GM23248 (cell line): ENCODE results near the gene CD8A. TPM values are rescaled to one million over a fixed set of nuclear protein-coding genes. Genes with fewer than 3 reads are reported as not detected.

Experiments used
- DNase-seq: peaks from one replicate; pipeline ENCODE4 v3.0.0-alpha.2; 2015
- H2AFZ ChIP-seq: fragments of 200-600 bp; sonication (generic); 2 replicates; pipeline ENCODE4 v1.6.1; 2016; ENCODE audit warnings: antibody characterized with exemption
- H3F3A ChIP-seq: fragments of 200-600 bp; sonication (generic); 2 replicates; pipeline ENCODE4 v1.6.1; 2016; ENCODE audit warnings: mild to moderate bottlenecking, antibody characterized with exemption, mixed run types; ENCODE audit not compliant: insufficient read depth
- H3K27ac ChIP-seq: fragments of 200-600 bp; sonication (generic); 2 replicates; pipeline ENCODE4 v1.5.1; 2016; ENCODE audit warnings: mild to moderate bottlenecking
- H3K27me3 ChIP-seq: fragments of 200-600 bp; sonication (generic); replicated peaks from 2 replicates; pipeline ENCODE4 v1.6.1; 2016; ENCODE audit warnings: mild to moderate bottlenecking; ENCODE audit not compliant: insufficient read depth
- H3K36me3 ChIP-seq: fragments of 200-600 bp; sonication (generic); 2 replicates; pipeline ENCODE4 v1.6.1; 2016; ENCODE audit warnings: low read depth, mild to moderate bottlenecking
- H3K4me1 ChIP-seq: fragments of 200-600 bp; sonication (generic); 2 replicates; pipeline ENCODE4 v1.6.1; 2016; ENCODE audit warnings: mild to moderate bottlenecking; ENCODE audit not compliant: insufficient read depth
- H3K4me2 ChIP-seq: fragments of 200-600 bp; sonication (generic); one replicate; pipeline ENCODE4 v1.6.1; 2016; ENCODE audit warnings: mild to moderate bottlenecking; ENCODE audit not compliant: unreplicated experiment
- H3K4me3 ChIP-seq: fragments of 200-600 bp; sonication (generic); 2 replicates; pipeline ENCODE4 v1.5.1; 2016; ENCODE audit warnings: mild to moderate bottlenecking
- H3K79me2 ChIP-seq: fragments of 200-600 bp; sonication (generic); 2 replicates; pipeline ENCODE4 v1.6.1; 2016; ENCODE audit warnings: mild to moderate bottlenecking; ENCODE audit not compliant: insufficient read depth
- H3K9ac ChIP-seq: fragments of 200-600 bp; sonication (generic); 2 replicates; pipeline ENCODE4 v1.6.1; 2016; ENCODE audit warnings: mild to moderate bottlenecking
- H3K9me2 ChIP-seq: fragments of 200-600 bp; sonication (generic); 2 replicates; pipeline ENCODE4 v1.6.1; 2016; ENCODE audit warnings: mixed run types, mild to moderate bottlenecking, moderate library complexity; ENCODE audit not compliant: insufficient read depth
- H3K9me3 ChIP-seq: fragments of 200-600 bp; sonication (generic); one replicate; pipeline ENCODE4 v1.6.1; 2017; ENCODE audit warnings: low read depth
- H4K20me1 ChIP-seq: fragments of 200-600 bp; sonication (generic); 2 replicates; pipeline ENCODE4 v1.6.0; 2016; ENCODE audit not compliant: insufficient read depth
- EZH2 ChIP-seq: fragments of 200-600 bp; sonication (generic); IDR thresholded peaks from 2 replicates; pipeline ENCODE4 v1.6.1; 2018; ENCODE audit warnings: antibody characterized with exemption, mild to moderate bottlenecking; ENCODE audit not compliant: insufficient read depth, poor library complexity, severe bottlenecking
- EZH2phosphoT487 ChIP-seq: fragments of 200-600 bp; sonication (generic); IDR thresholded peaks from 2 replicates; pipeline ENCODE4 v1.6.1; 2018; ENCODE audit warnings: antibody characterized with exemption, moderate library complexity, mild to moderate bottlenecking, low read depth; ENCODE audit not compliant: insufficient read depth
- WGBS, 2 experiments: methylation state at CpG; one replicate each; pipeline ENCODE4 v1.1.6; 2015 to 2017; ENCODE audit warnings: low lambda C conversion rate in 2 of 2, low coverage in 1 of 2; ENCODE audit errors: missing lambda C conversion rate in 2 of 2; 5-methylcytosine and 5-hydroxymethylcytosine counted together
- in situ Hi-C: fragments of 300-500 bp; cut with MboI; formaldehyde crosslinking; loops from 2 replicates; pipeline ENCODE4 v1.15.0; 2020
- polyA plus RNA-seq: library from polyadenylated mRNA; unstranded; fragments of >200 nt; fragmentation: Nextera tagmentation; extraction: Ambion mirVana; gene quantifications from 2 replicates; pipeline ENCODE4 v1.2.1, GENCODE V29; 2016
- total RNA-seq: library from RNA; depleted of rRNA; stranded (reverse); fragments of >200 nt; shearing (Covaris generic); gene quantifications from 2 replicates; pipeline ENCODE4 v1.2.3, GENCODE V29; 2014

CD8A gene
- total and polyA plus RNA-seq, 2 experiments from 2014 or later = 0.86 TPM; not detected in 1

DNA sequence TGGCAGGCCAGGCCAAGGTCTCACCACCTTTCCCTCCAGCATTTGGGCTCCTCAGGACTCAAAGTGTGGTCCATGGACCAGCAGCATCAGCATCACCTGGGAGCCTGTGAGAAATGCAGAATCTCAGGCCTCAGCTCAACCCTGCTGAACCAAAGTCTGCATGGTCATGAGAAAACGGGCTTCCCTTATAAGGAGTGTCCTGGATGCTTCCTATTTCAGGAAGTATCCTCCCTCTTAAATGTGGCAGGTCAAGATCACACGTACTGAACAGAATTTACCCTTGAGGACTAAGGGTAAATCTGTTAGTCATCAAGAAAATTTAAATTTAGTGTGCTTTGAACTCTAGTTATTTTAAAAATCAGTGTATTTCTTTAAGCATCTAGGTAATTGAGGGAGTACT lies 11.8 kb downstream of the CD8A start:
- no peak for TF ChIP-seq EZH2
- TF ChIP-seq EZH2phosphoT487 = no peak
- no peak overlapping the region for H3K9ac ChIP-seq
- no peaks in the 10 kb centered on the region for H3K79me2 ChIP-seq
- no peaks in the 10 kb centered on the region for H3K9me3 ChIP-seq
- in situ Hi-C loops = no loop called here
- H2AFZ ChIP-seq = no peak overlapping the region
- H3K27me3 ChIP-seq = no peaks in the 10 kb centered on the region
- H3K4me1 ChIP-seq = no peaks in the 10 kb centered on the region
- H3K4me3 ChIP-seq = no peak overlapping the region
- H3K27ac ChIP-seq = no peak overlapping the region
- H3K4me2 ChIP-seq = no peak overlapping the region
- DNase-seq = no peak
- no peaks in the 10 kb centered on the region for H3K9me2 ChIP-seq
- H3F3A ChIP-seq = no peaks in the 10 kb centered on the region
- 41 to 62% methylated on average over 2 of the region's 2 CpGs for WGBS, 2 experiments
- no peaks in the 10 kb centered on the region for H4K20me1 ChIP-seq
- 0 out of 2 replicates have a peak, but pooled peaks cover 4% of the 10 kb centered on the region for H3K36me3 ChIP-seq

DNA sequence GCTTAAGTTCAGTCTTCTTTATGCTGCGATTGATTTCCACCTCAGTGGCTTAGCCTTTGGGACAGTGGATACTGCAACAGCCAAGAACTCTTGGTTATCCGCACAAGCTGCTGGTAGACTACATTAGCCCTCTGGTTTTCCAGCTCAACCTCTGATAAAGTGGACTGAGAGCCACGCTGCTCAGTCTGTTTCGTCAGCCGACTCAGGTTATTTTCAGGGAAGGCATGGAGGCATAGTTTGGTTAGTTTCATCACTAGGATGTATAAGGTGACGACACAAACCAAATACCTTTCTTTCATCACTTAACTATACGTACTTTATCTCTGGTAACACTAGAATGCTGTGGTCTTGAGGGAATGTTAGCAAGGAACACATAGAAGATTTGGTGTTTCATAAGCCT lies 14.2 kb downstream of the CD8A start:
- no peak for DNase-seq
- no peak overlapping the region for H3K27ac ChIP-seq
- H3K9me3 ChIP-seq = no peaks in the 10 kb centered on the region
- TF ChIP-seq EZH2phosphoT487 (no peak), EZH2 (no peak)
- no peak overlapping the region for H3K4me2 ChIP-seq
- H3K4me1 ChIP-seq = no peaks in the 10 kb centered on the region
- no peak overlapping the region for H3K4me3 ChIP-seq
- H2AFZ ChIP-seq = no peak overlapping the region
- H3F3A ChIP-seq = no peaks in the 10 kb centered on the region
- H4K20me1 ChIP-seq = no peaks in the 10 kb centered on the region
- no peaks in the 10 kb centered on the region for H3K79me2 ChIP-seq
- WGBS, 2 experiments = 92 to 96% methylated on average over 7 of the region's 7 CpGs
- in situ Hi-C loops = no loop called here
- no peaks in the 10 kb centered on the region for H3K9me2 ChIP-seq
- H3K27me3 ChIP-seq = no peaks in the 10 kb centered on the region
- peaks cover 14% of the 10 kb centered on the region for H3K36me3 ChIP-seq
- no peak overlapping the region for H3K9ac ChIP-seq

GRCh38 chr2:86775338-86775737 lies 15.4 kb downstream of the CD8A start:
- no peak for TF ChIP-seq EZH2
- TF ChIP-seq EZH2phosphoT487 = no peak
- H3F3A ChIP-seq = no peaks in the 10 kb centered on the region

DNA sequence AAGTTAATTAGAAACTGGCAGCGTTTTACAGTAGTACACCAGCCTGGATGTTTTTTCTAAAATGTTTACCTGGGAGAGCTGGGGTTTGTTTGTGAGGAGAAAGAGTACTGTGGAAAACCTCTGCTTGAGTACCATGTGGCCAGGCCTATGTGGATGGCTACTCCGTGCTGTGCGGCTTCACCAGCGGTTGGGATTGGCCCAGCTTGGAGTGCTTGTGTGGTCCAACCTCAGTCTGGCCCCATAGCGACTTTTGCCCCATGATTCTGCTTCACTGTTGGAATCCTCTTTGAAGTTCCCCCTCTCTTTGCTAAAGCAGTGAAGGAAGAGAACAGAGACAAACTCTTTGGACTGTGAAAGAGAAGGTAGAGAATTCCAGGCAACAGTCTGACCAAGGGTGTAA lies 15.9 kb downstream of the CD8A start:
- no peaks in the 10 kb centered on the region for H3K9me2 ChIP-seq
- peaks cover 18% of the 10 kb centered on the region for H3K36me3 ChIP-seq
- H3F3A ChIP-seq = no peaks in the 10 kb centered on the region
- DNase-seq = no peak
- TF ChIP-seq EZH2phosphoT487 (no peak), EZH2 (no peak)
- H3K27ac ChIP-seq = no peak overlapping the region
- H2AFZ ChIP-seq = no peak overlapping the region
- no peaks in the 10 kb centered on the region for H4K20me1 ChIP-seq
- no peaks in the 10 kb centered on the region for H3K79me2 ChIP-seq
- H3K4me1 ChIP-seq = no peaks in the 10 kb centered on the region
- no peak overlapping the region for H3K9ac ChIP-seq
- H3K9me3 ChIP-seq = no peaks in the 10 kb centered on the region
- H3K4me3 ChIP-seq = no peak overlapping the region
- 68 to 69% methylated on average over 5 of the region's 5 CpGs for WGBS, 2 experiments
- in situ Hi-C loops = no loop called here
- no peak overlapping the region for H3K4me2 ChIP-seq
- no peaks in the 10 kb centered on the region for H3K27me3 ChIP-seq

More at GRCh38 chr2:86775338-86775737, 15.4 kb downstream of the CD8A start:
- no peaks in the 10 kb centered on the region for H3K9me2 ChIP-seq
- no peak overlapping the region for H3K4me3 ChIP-seq
- in situ Hi-C loops = no loop called here
- H3K27me3 ChIP-seq = no peaks in the 10 kb centered on the region
- H3K27ac ChIP-seq = no peak overlapping the region
- no peak overlapping the region for H3K9ac ChIP-seq
- H3K9me3 ChIP-seq = no peaks in the 10 kb centered on the region
- H3K79me2 ChIP-seq = no peaks in the 10 kb centered on the region
- no peak for DNase-seq
- H3K36me3 ChIP-seq = peaks cover 18% of the 10 kb centered on the region
- no peaks in the 10 kb centered on the region for H4K20me1 ChIP-seq
- no peak overlapping the region for H3K4me2 ChIP-seq
- H3K4me1 ChIP-seq = no peaks in the 10 kb centered on the region
- 49 to 52% methylated on average over 4 of the region's 4 CpGs for WGBS, 2 experiments
- no peak overlapping the region for H2AFZ ChIP-seq

DNA sequence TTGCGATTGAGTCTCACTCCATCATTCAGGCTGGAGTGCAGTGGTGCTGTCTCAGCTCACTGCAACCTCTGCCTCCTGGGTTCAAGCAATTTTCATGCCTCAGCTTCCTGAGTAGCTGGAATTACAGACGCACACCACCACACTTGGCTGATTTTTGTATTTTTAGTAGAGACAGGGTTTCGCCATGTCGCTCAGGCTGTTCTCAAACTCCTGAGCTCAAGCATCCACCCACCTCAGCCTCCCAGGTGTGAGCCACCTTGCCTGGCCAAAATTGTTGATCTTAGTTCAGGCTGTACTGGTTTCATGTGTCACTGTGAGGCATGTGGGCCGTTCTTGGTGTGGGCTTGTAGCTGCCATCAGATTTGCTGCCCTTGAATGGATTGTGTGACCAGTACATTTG lies 18.1 kb downstream of the CD8A start:
- TF ChIP-seq EZH2phosphoT487 = no peak
- TF ChIP-seq EZH2 = no peak
- Histone ChIP-seq H3F3A (no peaks in the 10 kb centered on the region), H3K9me3 (no peaks in the 10 kb centered on the region), H4K20me1 (no peaks in the 10 kb centered on the region), H3K4me3 (no peak overlapping the region), H3K4me2 (no peak overlapping the region), H3K9ac (no peak overlapping the region), H3K79me2 (no peaks in the 10 kb centered on the region), H3K9me2 (no peaks in the 10 kb centered on the region), H3K27ac (no peak overlapping the region), H2AFZ (no peak overlapping the region), H3K27me3 (no peaks in the 10 kb centered on the region), H3K36me3 (peaks cover 18% of the 10 kb centered on the region), H3K4me1 (no peaks in the 10 kb centered on the region)
- in situ Hi-C loops = no loop called here
- WGBS, 2 experiments = 79 to 80% methylated on average over 5 of the region's 5 CpGs
- no peak for DNase-seq
